Measurements from ENCODE around the gene STON1.

DNA sequence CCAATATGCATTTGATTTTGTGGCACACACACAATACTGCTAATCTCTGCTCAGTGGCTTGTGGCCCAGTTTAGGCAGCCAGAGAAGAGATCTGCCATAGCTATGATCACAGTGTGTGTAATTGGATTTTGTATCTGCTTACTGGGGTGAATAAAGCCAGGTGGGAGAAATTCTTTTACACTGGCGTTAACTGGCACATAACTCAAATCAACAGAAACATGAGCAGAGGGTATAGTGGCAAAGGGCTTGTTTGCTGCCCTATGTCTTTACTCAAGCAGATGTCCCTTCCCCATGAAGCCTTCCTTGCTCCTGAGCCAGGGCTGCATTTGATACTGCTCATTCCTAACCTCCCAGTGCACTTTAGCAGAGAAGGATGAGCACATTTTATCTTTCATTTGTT is 28.5 kb downstream of the STON1 start:
- TF ChIP-seq, protein P1, sequence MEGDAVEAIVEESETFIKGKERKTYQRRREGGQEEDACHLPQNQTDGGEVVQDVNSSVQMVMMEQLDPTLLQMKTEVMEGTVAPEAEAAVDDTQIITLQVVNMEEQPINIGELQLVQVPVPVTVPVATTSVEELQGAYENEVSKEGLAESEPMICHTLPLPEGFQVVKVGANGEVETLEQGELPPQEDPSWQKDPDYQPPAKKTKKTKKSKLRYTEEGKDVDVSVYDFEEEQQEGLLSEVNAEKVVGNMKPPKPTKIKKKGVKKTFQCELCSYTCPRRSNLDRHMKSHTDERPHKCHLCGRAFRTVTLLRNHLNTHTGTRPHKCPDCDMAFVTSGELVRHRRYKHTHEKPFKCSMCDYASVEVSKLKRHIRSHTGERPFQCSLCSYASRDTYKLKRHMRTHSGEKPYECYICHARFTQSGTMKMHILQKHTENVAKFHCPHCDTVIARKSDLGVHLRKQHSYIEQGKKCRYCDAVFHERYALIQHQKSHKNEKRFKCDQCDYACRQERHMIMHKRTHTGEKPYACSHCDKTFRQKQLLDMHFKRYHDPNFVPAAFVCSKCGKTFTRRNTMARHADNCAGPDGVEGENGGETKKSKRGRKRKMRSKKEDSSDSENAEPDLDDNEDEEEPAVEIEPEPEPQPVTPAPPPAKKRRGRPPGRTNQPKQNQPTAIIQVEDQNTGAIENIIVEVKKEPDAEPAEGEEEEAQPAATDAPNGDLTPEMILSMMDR (IDR thresholded peaks at IDR 0.05; ENCODE audit: insufficient read depth, low read length, poor library complexity, severe bottlenecking) = no peak
- no peak for TF ChIP-seq EZH2phosphoT487 (conservative IDR thresholded peaks at IDR 0.05; ENCODE audit: low read length)
